ENCODE results near the gene CPLANE1. TPM values are rescaled to one million over a fixed set of nuclear protein-coding genes. Genes with fewer than 3 reads are reported as not detected.
A peak's percentile ranks its signal among the peaks of the same experiment; 100 is the strongest.

The CPLANE1 gene
- total RNA-seq, 1 donor from 2014 or later = 23.1 TPM

- no peak for TF ChIP-seq CTCF (conservative IDR thresholded peaks at IDR 0.05)
- Mint-ChIP-seq H3K4me3 (no peak overlapping the region), H3K36me3 (no peaks in the 10 kb centered on the region), H3K27me3 (no peaks in the 10 kb centered on the region), H3K27ac (no peak overlapping the region), H3K9me3 (no peaks in the 10 kb centered on the region), H3K4me1 (ENCODE audit: unreplicated experiment) (peaks cover 7% of the 10 kb centered on the region)
- DNase-seq (ENCODE audit: extremely low spot score, unreplicated experiment) = no peak
Observed at GRCh38 chr5:37255774-37256358, 6.7 kb upstream of the CPLANE1 start.

GRCh38 chr5:37254581-37254980 is 5.4 kb upstream of the CPLANE1 start:
- Mint-ChIP-seq H3K9me3 (no peaks in the 10 kb centered on the region), H3K36me3 (no peaks in the 10 kb centered on the region)
- no peak for DNase-seq (ENCODE audit: extremely low spot score, unreplicated experiment)

GRCh38 chr5:37251665-37252064 is 2.5 kb upstream of the CPLANE1 start:
- H3K4me1 Mint-ChIP-seq (ENCODE audit: unreplicated experiment) = peaks cover 11% of the 10 kb centered on the region
- TF ChIP-seq CTCF (conservative IDR thresholded peaks at IDR 0.05) = no peak
- H3K36me3 Mint-ChIP-seq = no peaks in the 10 kb centered on the region
- no peaks in the 10 kb centered on the region for H3K9me3 Mint-ChIP-seq
- no peak overlapping the region for H3K27ac Mint-ChIP-seq
- DNase-seq (ENCODE audit: extremely low spot score, unreplicated experiment) = no peak
- no peaks in the 10 kb centered on the region for H3K27me3 Mint-ChIP-seq
- H3K4me3 Mint-ChIP-seq = peak overlapping the region; percentile 45

More at GRCh38 chr5:37254581-37254980, 5.4 kb upstream of the CPLANE1 start:
- Mint-ChIP-seq H3K4me3 (no peak overlapping the region), H3K27ac (no peak overlapping the region), H3K4me1 (ENCODE audit: unreplicated experiment) (peaks cover 11% of the 10 kb centered on the region), H3K27me3 (no peaks in the 10 kb centered on the region)
- TF ChIP-seq CTCF (conservative IDR thresholded peaks at IDR 0.05) = no peak

GRCh38 chr5:37249815-37250164 is 614 bp upstream of the CPLANE1 start:
- DNase-seq (ENCODE audit: extremely low spot score, unreplicated experiment) = no peak
- peaks cover 10% of the 10 kb centered on the region for H3K4me1 Mint-ChIP-seq (ENCODE audit: unreplicated experiment)
- no peaks in the 10 kb centered on the region for H3K27me3 Mint-ChIP-seq
- no peak for TF ChIP-seq CTCF (conservative IDR thresholded peaks at IDR 0.05)
- H3K36me3 Mint-ChIP-seq = no peaks in the 10 kb centered on the region
- H3K27ac Mint-ChIP-seq = peak overlapping the region; percentile 94
- H3K4me3 Mint-ChIP-seq = peak overlapping the region; percentile 93
- no peaks in the 10 kb centered on the region for H3K9me3 Mint-ChIP-seq

- Mint-ChIP-seq H3K36me3 (no peaks in the 10 kb centered on the region), H3K9me3 (no peaks in the 10 kb centered on the region)
- no peak for DNase-seq (ENCODE audit: extremely low spot score, unreplicated experiment)
Observed at GRCh38 chr5:37248421-37248969, 681 bp downstream of the CPLANE1 start.

More at GRCh38 chr5:37248421-37248969, 681 bp downstream of the CPLANE1 start:
- TF ChIP-seq CTCF (conservative IDR thresholded peaks at IDR 0.05) = no peak
- Mint-ChIP-seq H3K27me3 (no peaks in the 10 kb centered on the region), H3K27ac (peak overlapping the region; percentile 94), H3K4me1 (ENCODE audit: unreplicated experiment) (peaks cover 10% of the 10 kb centered on the region), H3K4me3 (peak overlapping the region; percentile 85)

All from type B pancreatic cell (in vitro differentiated cells).